Lung microvascular endothelial cell (primary cell): ENCODE data around the gene SLC22A4. TPM values are rescaled to one million over a fixed set of nuclear protein-coding genes. Genes with fewer than 3 reads are reported as not detected.

Experiments used
- DNase-seq, 2 donors: peaks; one replicate each; pipeline versions ENCODE4 v3.0.0 to v3.0.0-alpha.2; 2010; ENCODE audit warnings: low read depth in 2 of 2
- total RNA-seq: library from RNA; depleted of rRNA; stranded (reverse); fragments of >200 nt; gene quantifications from 2 replicates; pipeline ENCODE4 v1.2.1, GENCODE V29; 2014

Gene SLC22A4
- total RNA-seq, 1 donor from 2014 or later, result 2.4 TPM

DNA sequence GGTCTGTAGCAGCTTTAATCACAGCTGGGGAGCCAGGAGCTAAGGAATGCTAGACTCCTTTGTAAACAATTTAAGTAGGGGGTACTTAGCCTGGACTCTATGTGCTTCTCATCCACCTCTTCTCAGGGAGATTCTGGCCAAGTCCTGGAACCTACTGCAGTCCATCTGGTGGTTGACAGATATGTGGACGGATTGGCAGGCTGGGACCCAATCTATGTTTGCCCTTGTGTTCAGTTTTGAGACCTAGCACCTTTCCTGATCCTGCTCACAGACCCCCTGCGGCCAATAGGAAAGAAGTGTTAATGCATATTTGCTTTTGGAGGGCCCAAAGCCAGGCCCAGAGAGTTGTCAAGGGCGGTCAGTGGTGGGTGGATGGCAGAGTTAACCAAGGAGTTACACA lies 81.8 kb downstream of the SLC22A4 start:
- DNase-seq, result no peak

GRCh38 chr5:132376694-132377641 lies 82.8 kb downstream of the SLC22A4 start:
- DNase-seq, result no peak

GRCh38 chr5:132377738-132378137 lies 83.5 kb downstream of the SLC22A4 start:
- DNase-seq, result no peak

DNA sequence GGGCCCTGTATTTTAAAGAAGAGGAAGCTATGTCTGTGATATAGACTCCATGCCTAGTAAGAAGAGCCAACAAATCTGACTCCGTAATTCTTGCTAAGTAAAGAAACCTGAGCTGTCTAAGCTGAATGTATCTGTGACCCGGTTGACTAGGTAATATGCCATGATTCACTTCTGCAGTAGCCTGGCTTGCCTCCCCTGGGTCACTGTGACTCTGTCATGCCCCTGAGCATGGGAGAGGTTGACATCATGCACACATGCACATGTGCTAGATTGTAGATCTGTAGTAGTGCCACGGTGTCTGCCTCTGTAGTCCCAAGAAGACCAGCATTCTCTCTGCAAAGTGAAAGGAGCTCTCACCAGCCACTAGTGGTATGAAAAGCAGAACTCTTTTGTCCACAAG lies 84.4 kb downstream of the SLC22A4 start:
- no peak for DNase-seq

DNA sequence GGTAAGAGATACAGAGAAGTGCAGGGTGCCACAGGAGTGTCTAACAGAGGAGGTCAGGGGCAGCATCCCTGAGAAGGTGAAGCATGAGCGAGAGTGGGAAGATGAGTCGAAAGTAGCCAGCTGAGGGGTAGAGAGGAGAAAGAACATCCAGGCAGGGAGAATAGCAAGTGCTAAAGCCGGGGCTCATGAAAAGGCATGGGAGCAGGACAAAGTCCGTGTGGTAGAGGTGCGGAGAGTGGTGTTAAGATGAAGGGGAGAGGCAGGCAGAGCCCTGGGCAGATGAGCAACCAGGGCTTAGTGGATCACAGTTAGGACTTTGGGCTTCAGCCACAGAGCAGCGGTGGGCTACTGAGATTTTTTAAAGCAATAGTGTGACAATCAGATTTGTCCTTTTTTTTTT lies 85.9 kb downstream of the SLC22A4 start:
- DNase-seq, result no peak

- no peak for DNase-seq
Measured at GRCh38 chr5:132380741-132381140, 86.5 kb downstream of the SLC22A4 start.

- no peak for DNase-seq
Measured at GRCh38 chr5:132381614-132382013, 87.4 kb downstream of the SLC22A4 start.

GRCh38 chr5:132383261-132383660 lies 89.1 kb downstream of the SLC22A4 start:
- no peak for DNase-seq

- DNase-seq, result no peak
Measured at GRCh38 chr5:132383984-132384383, 89.8 kb downstream of the SLC22A4 start.

GRCh38 chr5:132384506-132385050 lies 90.4 kb downstream of the SLC22A4 start:
- DNase-seq, result no peak

DNA sequence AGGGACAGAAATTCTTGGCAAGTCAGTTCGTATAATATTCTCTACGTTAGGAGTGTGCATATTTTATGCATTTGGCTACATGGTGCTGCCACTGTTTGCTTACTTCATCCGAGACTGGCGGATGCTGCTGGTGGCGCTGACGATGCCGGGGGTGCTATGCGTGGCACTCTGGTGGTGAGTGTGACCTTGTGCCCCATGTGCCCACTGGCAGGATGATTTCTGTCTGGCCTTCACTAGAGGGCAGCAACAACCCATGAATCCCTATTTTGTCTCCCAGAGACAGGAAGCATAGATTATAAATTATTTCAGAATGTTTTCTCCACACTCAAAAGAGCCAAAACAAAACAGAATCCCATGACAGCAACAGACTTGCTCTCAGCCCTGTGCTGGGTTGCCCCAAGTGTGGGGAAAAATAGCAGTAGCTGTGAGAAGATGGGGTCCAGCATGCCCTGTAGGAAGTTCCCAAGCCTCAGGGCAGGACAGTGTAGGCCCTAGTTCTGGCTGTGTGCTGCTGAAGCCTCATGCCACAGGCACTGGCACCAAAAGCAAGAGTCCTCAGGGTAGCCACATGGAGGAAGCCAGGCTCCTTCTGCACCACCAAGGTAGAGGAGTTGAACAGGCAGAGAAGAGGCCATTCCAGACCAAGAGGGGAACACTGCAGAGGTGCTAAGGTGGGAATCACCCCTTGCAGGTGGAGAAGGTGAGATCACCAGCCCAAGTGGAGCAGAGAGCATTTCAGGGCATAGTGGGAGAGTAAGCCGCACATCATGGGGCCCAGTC lies 91.3 kb downstream of the SLC22A4 start:
- DNase-seq, result peak; percentile 75 to 82

- peak; percentile 85 to 88 for DNase-seq
Measured at GRCh38 chr5:132386644-132387286, 92.6 kb downstream of the SLC22A4 start.

DNA sequence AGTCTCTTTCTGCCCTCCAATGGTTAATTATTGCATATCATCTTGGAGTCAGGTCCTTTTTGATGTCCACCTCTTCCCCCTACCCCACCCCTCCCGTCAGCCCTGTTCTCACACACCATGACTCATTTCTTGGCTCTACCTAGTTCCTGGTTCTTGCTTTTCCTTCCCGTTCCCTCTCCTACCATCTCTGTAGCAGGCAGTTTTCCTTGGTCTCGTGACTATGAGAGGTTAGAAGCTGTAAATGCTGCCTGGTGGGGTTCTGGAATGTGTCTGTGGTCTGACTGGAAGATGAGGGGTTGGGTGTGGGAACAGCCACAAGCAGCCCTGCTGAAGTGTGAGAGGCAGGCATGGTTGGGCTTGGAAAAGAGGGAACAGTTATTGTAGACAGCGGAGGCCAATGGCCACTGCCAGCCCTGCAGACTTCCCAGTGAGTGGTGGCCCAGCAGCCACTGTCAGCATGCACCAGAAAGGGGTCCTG lies 93.5 kb downstream of the SLC22A4 start:
- DNase-seq, result peak; percentile 88 to 97

DNA sequence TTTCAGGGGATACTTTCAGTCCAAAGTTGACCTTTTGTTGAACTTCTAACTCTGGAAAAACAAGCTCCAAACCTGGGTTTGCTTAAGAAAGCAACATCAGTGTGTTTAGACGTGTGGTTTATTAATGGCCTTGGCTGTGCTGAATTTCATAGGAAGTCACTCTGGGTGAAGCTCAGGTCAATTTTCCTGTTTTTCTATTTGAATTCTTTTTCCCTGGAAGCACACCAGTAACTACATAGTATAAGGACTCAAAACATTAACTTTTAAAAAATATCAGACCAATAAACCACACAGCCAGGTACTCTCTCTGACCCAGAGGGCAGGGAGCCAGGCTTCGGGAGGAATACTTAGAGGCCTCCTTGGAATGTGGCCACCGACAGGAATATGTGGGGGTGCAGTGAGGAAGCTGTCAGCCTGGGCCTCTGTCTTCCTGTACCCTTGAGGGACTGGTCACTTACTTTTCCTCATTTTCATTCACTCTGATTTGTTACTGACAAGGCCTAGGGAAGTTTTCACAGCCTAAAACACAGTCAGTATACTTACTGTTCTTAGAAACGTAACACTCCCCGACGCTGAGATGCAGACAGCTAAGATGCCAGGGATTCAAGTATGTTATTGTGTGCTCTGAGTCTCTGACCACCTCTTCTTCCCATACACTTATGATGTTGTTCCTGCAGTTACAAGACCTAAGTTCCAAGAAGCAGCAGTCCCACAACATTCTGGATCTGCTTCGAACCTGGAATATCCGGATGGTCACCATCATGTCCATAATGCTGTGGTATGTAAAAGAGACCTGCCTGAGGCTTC lies 94.3 kb downstream of the SLC22A4 start:
- DNase-seq, result peak; percentile 84 to 93

GRCh38 chr5:132389051-132389331 lies 94.8 kb downstream of the SLC22A4 start:
- DNase-seq, result no peak

DNA sequence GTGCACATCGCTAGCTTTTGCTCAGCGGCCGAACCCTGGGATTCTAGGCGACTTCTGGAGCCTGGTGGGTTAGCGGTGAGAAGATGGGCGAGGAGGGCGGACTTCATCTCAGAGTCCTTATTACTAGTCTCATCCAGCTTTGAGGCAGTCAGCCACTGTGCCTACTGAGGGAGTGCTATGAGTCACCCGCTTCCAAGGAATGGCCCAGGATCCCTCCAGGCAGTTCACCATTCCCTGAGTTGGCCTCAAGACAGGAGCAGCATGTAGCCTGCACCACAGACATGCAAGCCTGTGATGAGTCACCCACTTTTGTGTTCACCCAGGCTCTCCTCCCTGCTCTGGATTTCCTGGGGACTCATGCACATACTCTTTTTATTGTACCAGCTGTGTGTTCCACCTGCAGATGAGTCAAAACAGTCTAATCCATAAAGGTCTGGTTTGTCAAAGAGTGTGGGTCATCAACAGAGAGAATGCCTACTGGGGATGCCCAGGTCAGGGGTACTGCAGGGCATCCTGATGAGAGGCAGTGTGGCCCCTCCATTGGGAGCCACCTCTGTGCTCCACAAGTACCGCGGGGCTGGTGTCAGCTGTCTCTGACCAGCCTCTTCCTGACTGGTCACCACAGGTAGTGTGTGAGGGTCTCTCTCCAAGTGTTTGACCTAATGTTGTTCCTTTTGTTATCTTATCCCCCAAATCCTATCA lies 95.5 kb downstream of the SLC22A4 start:
- peak in 1 of 2 donors; percentile 98 for DNase-seq

GRCh38 chr5:132391247-132391646 lies 97.1 kb downstream of the SLC22A4 start:
- DNase-seq, result no peak

DNA sequence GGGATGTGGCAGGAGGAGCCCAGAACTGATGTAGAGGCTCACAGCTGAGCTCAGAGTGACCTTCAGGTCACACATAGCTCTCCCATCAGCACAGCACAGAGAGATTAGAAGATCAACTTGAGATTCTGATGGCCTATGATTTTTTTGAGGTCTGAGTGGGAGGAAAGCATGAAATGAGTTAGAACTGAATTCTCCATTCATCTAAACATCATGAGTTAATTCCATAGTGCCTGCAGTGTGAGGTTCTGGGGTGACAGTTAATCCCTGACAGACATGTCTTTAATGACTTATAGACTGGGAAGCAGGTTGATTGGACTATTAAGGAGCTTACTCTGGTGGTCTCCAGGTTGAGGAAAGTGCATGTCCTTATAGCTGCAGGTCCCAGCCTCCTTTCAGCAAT lies 97.7 kb downstream of the SLC22A4 start:
- no peak for DNase-seq

GRCh38 chr5:132392411-132392810 lies 98.2 kb downstream of the SLC22A4 start:
- no peak for DNase-seq
